ENCODE results near the gene APOBEC2.

The APOBEC2 gene

DNA sequence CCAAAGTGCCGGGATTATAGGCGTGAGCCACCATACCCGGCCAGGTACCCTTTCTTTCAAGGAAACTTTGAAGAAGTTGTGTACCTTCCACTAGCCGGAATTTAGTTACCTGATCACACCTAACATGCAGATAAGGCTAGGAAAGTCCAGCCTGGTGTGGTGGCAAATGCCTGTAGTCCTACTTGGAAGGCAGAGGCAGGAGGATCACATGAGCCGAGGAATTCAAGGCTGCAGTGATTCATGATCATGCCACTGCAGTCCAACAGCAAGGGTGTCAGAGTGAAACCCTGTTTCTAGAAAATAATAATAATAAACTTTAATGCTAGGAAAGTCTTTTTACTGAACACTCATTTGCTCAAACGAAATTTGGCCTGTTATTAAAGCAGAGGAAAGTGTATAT, 40.7 kb downstream of the APOBEC2 start:
- Histone ChIP-seq H4K91ac (ENCODE audit: low read depth, low read length) (no peak overlapping the region), H2BK12ac (ENCODE audit: low read length) (no peak overlapping the region), H3K79me1 (ENCODE audit: low read length) (no peaks in the 10 kb centered on the region), H2AFZ (ENCODE audit: insufficient read depth, low read length, poor library complexity) (no peak overlapping the region), H3K9ac (ENCODE audit: low read length) (no peak overlapping the region), H3K4me3 (ENCODE audit: low read depth, low read length) (no peak overlapping the region), H3K4me1 (ENCODE audit: control insufficient read depth in 1 of 2, insufficient read depth in 2 of 2, low read length in 2 of 2) (no peaks in the 10 kb centered on the region), H3K4me2 (ENCODE audit: low read length) (no peak overlapping the region), H2BK5ac (ENCODE audit: low read depth, low read length, poor library complexity) (no peak overlapping the region), H3K4ac (ENCODE audit: low read depth, low read length) (no peak overlapping the region), H2AK5ac (ENCODE audit: low read length) (no peak overlapping the region), H3K79me2 (ENCODE audit: control insufficient read depth, insufficient read depth, low read length, poor library complexity) (no peaks in the 10 kb centered on the region), H3K9me3 (ENCODE audit: insufficient read depth, low read depth, low read length) (no peaks in the 10 kb centered on the region), H3K18ac (ENCODE audit: low read length) (no peak overlapping the region), H4K8ac (ENCODE audit: low read depth, low read length) (no peak overlapping the region), H3K23ac (ENCODE audit: low read length) (no peak overlapping the region), H4K12ac (ENCODE audit: low read depth, low read length) (no peak overlapping the region), H3K27me3 (ENCODE audit: insufficient read depth, low read length) (no peaks in the 10 kb centered on the region), H3K36me3 (ENCODE audit: control insufficient read depth in 1 of 2, insufficient read depth in 2 of 2, low read length in 2 of 2) (peaks cover 34 to 65% of the 10 kb centered on the region in 2 experiments), H2BK120ac (ENCODE audit: insufficient read depth, low read length, poor library complexity) (no peak overlapping the region), H3K27ac (ENCODE audit: low read depth, low read length) (no peak overlapping the region), H3K14ac (ENCODE audit: low read length) (no peak overlapping the region)
- peak in 1 of 2 donors; percentile 9 for DNase-seq
- no CpG with 5 or more reads among the region's 6 CpGs for WGBS (ENCODE audit: extremely low coverage, insufficient coverage, insufficient read length)

DNA sequence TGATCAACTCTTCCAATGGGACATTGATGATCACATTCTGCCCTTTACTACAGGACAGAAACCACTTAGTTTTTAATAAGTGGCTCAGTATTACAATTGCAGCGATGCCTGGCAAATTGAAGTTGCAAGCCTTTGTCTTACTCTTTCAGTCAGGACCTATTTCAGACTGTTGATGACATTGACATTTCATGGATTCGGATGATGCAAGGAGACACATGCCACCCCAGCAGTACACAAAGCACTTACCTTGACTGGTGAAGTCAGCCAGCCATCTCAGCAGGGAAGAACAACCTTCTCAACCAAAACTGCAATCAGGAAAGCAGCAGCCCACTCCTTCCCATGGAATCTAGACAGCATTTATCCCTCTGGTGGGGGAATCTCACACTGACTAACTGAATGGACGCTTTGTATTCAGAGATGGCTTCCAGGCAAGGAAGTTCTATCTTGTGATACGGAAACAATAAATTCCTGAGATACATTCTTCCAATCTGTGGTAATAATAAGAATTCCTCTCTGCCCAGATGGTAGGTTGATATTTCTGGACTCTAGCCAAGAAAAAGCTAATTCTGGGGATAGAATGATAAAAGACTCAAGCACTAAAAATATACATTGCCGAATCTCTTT, 44.6 kb downstream of the APOBEC2 start:
- H4K12ac ChIP-seq (ENCODE audit: low read depth, low read length), result no peak overlapping the region
- H3K27me3 ChIP-seq (ENCODE audit: insufficient read depth, low read length), result no peaks in the 10 kb centered on the region
- H3K36me3 ChIP-seq (ENCODE audit: control insufficient read depth in 1 of 2, insufficient read depth in 2 of 2, low read length in 2 of 2), result peaks cover 25 to 60% of the 10 kb centered on the region in 2 experiments
- H2BK120ac ChIP-seq (ENCODE audit: insufficient read depth, low read length, poor library complexity), result no peak overlapping the region
- no peaks in the 10 kb centered on the region for H3K9me3 ChIP-seq (ENCODE audit: insufficient read depth, low read depth, low read length)
- H3K4me2 ChIP-seq (ENCODE audit: low read length), result no peak overlapping the region
- H3K18ac ChIP-seq (ENCODE audit: low read length), result no peak overlapping the region
- no peak overlapping the region for H3K4me3 ChIP-seq (ENCODE audit: low read depth, low read length)
- H3K14ac ChIP-seq (ENCODE audit: low read length), result no peak overlapping the region
- no peak overlapping the region for H3K27ac ChIP-seq (ENCODE audit: low read depth, low read length)
- no peak for DNase-seq
- no CpG with 5 or more reads among the region's 5 CpGs for WGBS (ENCODE audit: extremely low coverage, insufficient coverage, insufficient read length)
- no peak overlapping the region for H2BK12ac ChIP-seq (ENCODE audit: low read length)
- no peaks in the 10 kb centered on the region for H3K4me1 ChIP-seq (ENCODE audit: control insufficient read depth in 1 of 2, insufficient read depth in 2 of 2, low read length in 2 of 2)
- H2AFZ ChIP-seq (ENCODE audit: insufficient read depth, low read length, poor library complexity), result no peak overlapping the region
- no peak overlapping the region for H2AK5ac ChIP-seq (ENCODE audit: low read length)
- no peak overlapping the region for H4K8ac ChIP-seq (ENCODE audit: low read depth, low read length)
- H3K79me2 ChIP-seq (ENCODE audit: control insufficient read depth, insufficient read depth, low read length, poor library complexity), result no peaks in the 10 kb centered on the region
- no peak overlapping the region for H3K23ac ChIP-seq (ENCODE audit: low read length)
- no peak overlapping the region for H2BK5ac ChIP-seq (ENCODE audit: low read depth, low read length, poor library complexity)
- no peak overlapping the region for H3K9ac ChIP-seq (ENCODE audit: low read length)
- no peaks in the 10 kb centered on the region for H3K79me1 ChIP-seq (ENCODE audit: low read length)
- H3K4ac ChIP-seq (ENCODE audit: low read depth, low read length), result no peak overlapping the region
- no peak overlapping the region for H4K91ac ChIP-seq (ENCODE audit: low read depth, low read length)

DNA sequence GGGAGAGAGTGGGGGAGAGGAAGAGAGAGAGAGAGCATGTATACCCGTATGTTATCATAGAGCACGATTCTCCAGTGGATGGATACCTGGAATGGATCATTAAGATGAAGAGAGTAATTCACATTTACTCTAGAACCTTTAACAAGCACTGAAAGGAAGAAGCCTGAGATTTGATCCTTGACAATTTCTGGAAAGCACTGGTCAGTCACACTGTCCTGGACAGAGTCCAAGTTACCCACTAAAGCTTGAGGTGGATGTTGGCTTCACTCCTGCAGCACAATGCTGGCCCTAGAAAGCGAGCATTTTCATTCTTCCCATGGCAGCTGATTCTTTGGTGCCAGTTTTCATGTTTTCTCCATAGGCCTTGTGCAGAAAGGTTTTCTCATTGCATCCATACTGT, 45.4 kb downstream of the APOBEC2 start:
- Histone ChIP-seq H4K8ac (ENCODE audit: low read depth, low read length) (no peak overlapping the region), H3K4me1 (ENCODE audit: control insufficient read depth in 1 of 2, insufficient read depth in 2 of 2, low read length in 2 of 2) (no peaks in the 10 kb centered on the region), H2AK5ac (ENCODE audit: low read length) (no peak overlapping the region), H3K9me3 (ENCODE audit: insufficient read depth, low read depth, low read length) (no peaks in the 10 kb centered on the region), H3K27ac (ENCODE audit: low read depth, low read length) (no peak overlapping the region), H3K9ac (ENCODE audit: low read length) (no peak overlapping the region), H2AFZ (ENCODE audit: insufficient read depth, low read length, poor library complexity) (no peak overlapping the region), H3K36me3 (ENCODE audit: control insufficient read depth in 1 of 2, insufficient read depth in 2 of 2, low read length in 2 of 2) (peaks cover 22 to 54% of the 10 kb centered on the region in 2 experiments), H2BK120ac (ENCODE audit: insufficient read depth, low read length, poor library complexity) (no peak overlapping the region), H3K79me2 (ENCODE audit: control insufficient read depth, insufficient read depth, low read length, poor library complexity) (no peaks in the 10 kb centered on the region), H3K23ac (ENCODE audit: low read length) (no peak overlapping the region), H4K12ac (ENCODE audit: low read depth, low read length) (no peak overlapping the region), H3K4me3 (ENCODE audit: low read depth, low read length) (no peak overlapping the region), H2BK12ac (ENCODE audit: low read length) (no peak overlapping the region), H3K14ac (ENCODE audit: low read length) (no peak overlapping the region), H3K4ac (ENCODE audit: low read depth, low read length) (no peak overlapping the region), H3K27me3 (ENCODE audit: insufficient read depth, low read length) (no peaks in the 10 kb centered on the region), H4K91ac (ENCODE audit: low read depth, low read length) (no peak overlapping the region), H3K18ac (ENCODE audit: low read length) (no peak overlapping the region), H3K4me2 (ENCODE audit: low read length) (no peak overlapping the region), H3K79me1 (ENCODE audit: low read length) (no peaks in the 10 kb centered on the region), H2BK5ac (ENCODE audit: low read depth, low read length, poor library complexity) (no peak overlapping the region)
- no CpG with 5 or more reads among the region's 3 CpGs for WGBS (ENCODE audit: extremely low coverage, insufficient coverage, insufficient read length)
- no peak for DNase-seq

DNA sequence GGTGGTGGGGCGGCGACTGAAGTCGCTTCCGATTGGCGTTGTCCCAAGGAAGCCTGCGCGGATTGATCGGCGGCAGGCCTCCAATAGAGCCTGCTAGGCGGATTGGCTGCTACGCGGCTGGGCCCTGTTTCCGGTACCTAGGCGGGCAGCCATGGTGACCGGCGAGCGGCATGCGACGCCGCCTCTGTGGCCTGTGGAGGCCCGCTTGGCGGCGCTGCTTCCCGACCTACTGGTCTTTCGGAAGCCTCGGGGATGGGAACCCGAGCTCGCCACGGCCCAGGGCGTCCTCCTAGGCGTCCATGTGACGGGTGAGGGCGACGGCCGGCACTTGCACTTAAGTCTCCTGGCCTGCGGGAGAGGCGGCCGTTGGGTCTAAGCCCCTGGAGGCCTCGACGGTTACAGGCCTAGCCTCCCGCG, 47.9 kb downstream of the APOBEC2 start:
- Histone ChIP-seq H3K18ac (ENCODE audit: low read length) (no peak overlapping the region), H2BK12ac (ENCODE audit: low read length) (no peak overlapping the region), H3K9ac (ENCODE audit: low read length) (no peak overlapping the region), H4K12ac (ENCODE audit: low read depth, low read length) (no peak overlapping the region), H3K79me2 (ENCODE audit: control insufficient read depth, insufficient read depth, low read length, poor library complexity) (no peaks in the 10 kb centered on the region), H4K91ac (ENCODE audit: low read depth, low read length) (no peak overlapping the region), H3K14ac (ENCODE audit: low read length) (no peak overlapping the region), H3K4me3 (ENCODE audit: low read depth, low read length) (no peak overlapping the region), H2BK120ac (ENCODE audit: insufficient read depth, low read length, poor library complexity) (no peak overlapping the region), H4K8ac (ENCODE audit: low read depth, low read length) (no peak overlapping the region), H3K9me3 (ENCODE audit: insufficient read depth, low read depth, low read length) (no peaks in the 10 kb centered on the region), H3K79me1 (ENCODE audit: low read length) (no peaks in the 10 kb centered on the region), H3K4me1 (ENCODE audit: control insufficient read depth in 1 of 2, insufficient read depth in 2 of 2, low read length in 2 of 2) (no peaks in the 10 kb centered on the region), H2BK5ac (ENCODE audit: low read depth, low read length, poor library complexity) (no peak overlapping the region), H3K27me3 (ENCODE audit: insufficient read depth, low read length) (no peaks in the 10 kb centered on the region), H2AK5ac (ENCODE audit: low read length) (no peak overlapping the region), H2AFZ (ENCODE audit: insufficient read depth, low read length, poor library complexity) (no peak overlapping the region), H3K23ac (ENCODE audit: low read length) (no peak overlapping the region), H3K36me3 (ENCODE audit: control insufficient read depth in 1 of 2, insufficient read depth in 2 of 2, low read length in 2 of 2) (peaks cover 10 to 37% of the 10 kb centered on the region in 2 experiments), H3K4me2 (ENCODE audit: low read length) (no peak overlapping the region), H3K4ac (ENCODE audit: low read depth, low read length) (no peak overlapping the region), H3K27ac (ENCODE audit: low read depth, low read length) (no peak overlapping the region)
- peak; percentile 6 to 29 for DNase-seq
- no CpG with 5 or more reads among the region's 42 CpGs for WGBS (ENCODE audit: extremely low coverage, insufficient coverage, insufficient read length)
